HL-60 (cell line): ENCODE measurements around the gene SLC15A1.

Experiments used
- GABPA ChIP-seq: IDR thresholded peaks from 2 replicates; pipeline ENCODE4 v1.6.1; 2012; ENCODE audit warnings: low read depth
- POLR2AphosphoS5 ChIP-seq: IDR thresholded peaks from 2 replicates; pipeline ENCODE4 v1.6.1; 2012; ENCODE audit warnings: low read depth
- REST ChIP-seq: IDR thresholded peaks from 2 replicates; pipeline ENCODE4 v1.6.1; 2012; ENCODE audit warnings: low read depth; ENCODE audit not compliant: insufficient replicate concordance
- SPI1 ChIP-seq: IDR thresholded peaks from 2 replicates; pipeline ENCODE4 v1.6.1; 2012; ENCODE audit warnings: low read depth, mild to moderate bottlenecking, borderline replicate concordance
- TF ChIP-seq, protein P1 (sequence below): IDR thresholded peaks from one replicate; pipeline ENCODE4 v1.5.1; 2011; ENCODE audit warnings: low read length, control low read depth, inconsistent platforms; ENCODE audit not compliant: insufficient read depth

- TF ChIP-seq, protein P1, sequence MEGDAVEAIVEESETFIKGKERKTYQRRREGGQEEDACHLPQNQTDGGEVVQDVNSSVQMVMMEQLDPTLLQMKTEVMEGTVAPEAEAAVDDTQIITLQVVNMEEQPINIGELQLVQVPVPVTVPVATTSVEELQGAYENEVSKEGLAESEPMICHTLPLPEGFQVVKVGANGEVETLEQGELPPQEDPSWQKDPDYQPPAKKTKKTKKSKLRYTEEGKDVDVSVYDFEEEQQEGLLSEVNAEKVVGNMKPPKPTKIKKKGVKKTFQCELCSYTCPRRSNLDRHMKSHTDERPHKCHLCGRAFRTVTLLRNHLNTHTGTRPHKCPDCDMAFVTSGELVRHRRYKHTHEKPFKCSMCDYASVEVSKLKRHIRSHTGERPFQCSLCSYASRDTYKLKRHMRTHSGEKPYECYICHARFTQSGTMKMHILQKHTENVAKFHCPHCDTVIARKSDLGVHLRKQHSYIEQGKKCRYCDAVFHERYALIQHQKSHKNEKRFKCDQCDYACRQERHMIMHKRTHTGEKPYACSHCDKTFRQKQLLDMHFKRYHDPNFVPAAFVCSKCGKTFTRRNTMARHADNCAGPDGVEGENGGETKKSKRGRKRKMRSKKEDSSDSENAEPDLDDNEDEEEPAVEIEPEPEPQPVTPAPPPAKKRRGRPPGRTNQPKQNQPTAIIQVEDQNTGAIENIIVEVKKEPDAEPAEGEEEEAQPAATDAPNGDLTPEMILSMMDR, result no peak
- TF ChIP-seq POLR2AphosphoS5 (no peak), REST (no peak), SPI1 (no peak), GABPA (no peak)
Observed at GRCh38 chr13:98675837-98676236, 76.6 kb downstream of the SLC15A1 start.
